Left colon (tissue), 2 donors: Measurements from ENCODE around the gene NR2E3. TPM values are rescaled to one million over a fixed set of nuclear protein-coding genes. Genes with fewer than 3 reads are reported as not detected.

Experiments used
- ATAC-seq: fragments of 200-7000 bp; cut with Tn5 transposase; one replicate; pipeline ENCODE4 v1.9.1; 2020; ENCODE audit warnings: mild to moderate bottlenecking, moderate library complexity
- DNase-seq, 2 donors: peaks; one replicate each; pipeline ENCODE4 v3.0.0-alpha.2; 2020
- intact Hi-C, 2 donors: fragments of 100-400 bp; cut with DNase I in 1 of 2; cut with micrococcal nuclease in 1 of 2; formaldehyde crosslinking; loops; one replicate each; pipeline versions ENCODE4 v1.11.2 to v1.14.0; 2022; cut with DNase I, micrococcal nuclease
- total RNA-seq, 2 donors: library from RNA; stranded (reverse); fragmentation: NEBNext Ultra II Directional; extraction: Animal tissue kit (Norgen Biotek cat#: 25700); gene quantifications; one replicate each; pipeline ENCODE4 v1.2.1, GENCODE V29; 2021
- donor health status: DM: no; HTN: no; CAD: no.
- donor health status: DM: yes; HTN: yes; CAD: no.

NR2E3 gene
- total RNA-seq, 2 donors from 2014 or later, result 0.20 to 0.67 TPM

DNA sequence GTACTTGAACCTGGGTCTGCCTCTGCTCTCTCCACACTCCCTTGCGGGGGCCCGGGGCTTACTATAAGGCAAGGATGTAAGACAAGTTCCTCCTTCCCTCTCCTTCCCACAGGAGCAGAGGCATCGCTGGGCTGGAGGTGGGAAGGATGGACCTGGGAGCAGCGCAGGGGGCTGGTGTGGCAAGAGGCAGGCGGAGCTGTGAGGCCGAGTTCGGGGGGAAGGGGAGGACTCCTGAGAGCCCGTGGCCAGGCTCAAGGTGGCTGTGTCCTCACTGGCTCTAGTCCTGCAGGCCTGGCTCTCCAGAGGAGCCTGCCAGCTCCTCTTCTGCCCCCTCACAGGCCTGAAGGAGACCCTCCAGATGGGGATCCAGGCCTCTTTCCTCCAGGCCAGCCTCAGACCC is 1.0 kb upstream of the NR2E3 start:
- DNase-seq (no peak), ATAC-seq (no peak)
- intact Hi-C loops, result loop anchor here in 1 of 2 donors (10.0 kb wide), 1 partner anchor 65 kb away; no protein-coding TSS in a partner anchor

GRCh38 chr15:71811036-71811736 is 832 bp downstream of the NR2E3 start:
- DNase-seq, result no peak
- ATAC-seq, result no peak
- intact Hi-C loops, result no loop called here

DNA sequence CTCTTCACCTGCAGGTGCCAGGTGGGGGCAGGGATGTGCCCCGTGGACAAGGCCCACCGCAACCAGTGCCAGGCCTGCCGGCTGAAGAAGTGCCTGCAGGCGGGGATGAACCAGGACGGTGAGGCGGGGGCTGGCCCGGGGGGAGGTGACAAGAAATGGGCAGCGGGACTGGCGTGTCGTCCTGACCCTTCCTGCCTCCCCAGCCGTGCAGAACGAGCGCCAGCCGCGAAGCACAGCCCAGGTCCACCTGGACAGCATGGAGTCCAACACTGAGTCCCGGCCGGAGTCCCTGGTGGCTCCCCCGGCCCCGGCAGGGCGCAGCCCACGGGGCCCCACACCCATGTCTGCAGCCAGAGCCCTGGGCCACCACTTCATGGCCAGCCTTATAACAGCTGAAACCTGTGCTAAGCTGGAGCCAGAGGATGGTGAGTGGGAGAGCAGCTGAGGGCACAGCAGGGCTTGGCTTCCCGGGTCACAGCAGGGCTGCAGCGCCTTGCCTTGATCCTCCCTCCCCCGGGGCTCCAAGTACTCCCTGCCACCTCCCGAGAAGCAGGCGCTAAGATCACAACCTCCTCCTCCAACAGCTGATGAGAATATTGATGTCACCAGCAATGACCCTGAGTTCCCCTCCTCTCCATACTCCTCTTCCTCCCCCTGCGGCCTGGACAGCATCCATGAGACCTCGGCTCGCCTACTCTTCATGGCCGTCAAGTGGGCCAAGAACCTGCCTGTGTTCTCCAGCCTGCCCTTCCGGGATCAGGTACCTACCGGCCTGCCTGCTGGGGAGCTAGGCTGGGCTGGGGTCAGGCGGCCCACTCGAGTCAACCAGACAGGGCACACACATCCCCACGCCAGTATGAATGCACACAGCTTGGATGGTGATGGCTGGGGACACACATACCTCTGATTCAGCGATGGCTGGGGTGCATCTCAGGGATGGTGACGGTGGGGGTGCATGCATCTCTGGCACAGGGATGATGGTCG is 1.7 kb downstream of the NR2E3 start:
- intact Hi-C loops, result no loop called here
- DNase-seq, result no peak
- ATAC-seq, result no peak

DNA sequence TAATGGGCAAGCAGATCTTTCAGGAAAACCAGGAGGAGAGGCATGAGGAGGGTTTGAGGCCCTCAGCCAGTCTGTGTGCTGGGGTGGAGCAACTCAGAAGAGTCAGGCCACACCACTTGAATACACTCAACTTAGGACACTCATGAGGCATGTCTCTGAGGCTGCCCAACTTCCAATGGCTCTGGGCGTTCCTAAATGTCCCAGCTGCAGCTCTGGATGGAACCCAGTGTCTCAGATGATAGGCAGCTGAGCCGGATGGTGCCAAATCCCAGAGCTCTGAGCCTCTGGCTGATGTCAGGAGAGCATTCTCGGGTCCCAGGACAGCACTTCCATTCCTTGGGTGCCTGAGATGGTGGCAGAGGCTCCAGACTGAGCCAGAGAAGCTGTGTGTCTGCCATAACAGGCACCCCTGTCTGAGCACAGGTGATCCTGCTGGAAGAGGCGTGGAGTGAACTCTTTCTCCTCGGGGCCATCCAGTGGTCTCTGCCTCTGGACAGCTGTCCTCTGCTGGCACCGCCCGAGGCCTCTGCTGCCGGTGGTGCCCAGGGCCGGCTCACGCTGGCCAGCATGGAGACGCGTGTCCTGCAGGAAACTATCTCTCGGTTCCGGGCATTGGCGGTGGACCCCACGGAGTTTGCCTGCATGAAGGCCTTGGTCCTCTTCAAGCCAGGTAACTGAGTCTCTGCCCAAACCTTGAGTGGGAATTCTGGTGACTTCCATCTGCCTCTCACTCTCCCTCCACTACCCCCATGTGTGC is 2.8 kb downstream of the NR2E3 start:
- DNase-seq, result peak in 1 of 2 donors; percentile 21
- ATAC-seq, result no peak
- intact Hi-C loops, result no loop called here

- intact Hi-C loops, result no loop called here
- no peak for ATAC-seq
- no peak for DNase-seq
Observed at GRCh38 chr15:71813723-71814470, 3.5 kb downstream of the NR2E3 start.

DNA sequence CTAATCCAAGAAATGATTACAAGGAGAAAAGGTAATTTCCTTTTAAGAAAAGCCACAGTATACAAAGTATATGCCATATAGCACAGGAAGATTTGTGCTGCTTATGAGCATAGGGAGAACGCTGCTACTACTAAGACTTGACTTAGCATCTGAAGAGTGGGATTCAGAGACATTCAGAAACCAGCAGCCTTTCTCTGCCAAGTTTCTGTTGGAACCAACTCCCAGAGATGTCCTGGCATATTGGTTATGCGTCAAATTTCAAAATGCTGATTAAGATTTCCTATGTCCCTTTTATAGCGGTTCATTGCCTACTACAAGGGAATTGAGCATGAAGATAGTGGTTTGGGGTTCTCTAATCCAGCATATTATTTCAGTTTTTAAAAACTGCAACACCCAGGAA is 4.9 kb downstream of the NR2E3 start:
- intact Hi-C loops, result no loop called here
- DNase-seq (no peak), ATAC-seq (no peak)

DNA sequence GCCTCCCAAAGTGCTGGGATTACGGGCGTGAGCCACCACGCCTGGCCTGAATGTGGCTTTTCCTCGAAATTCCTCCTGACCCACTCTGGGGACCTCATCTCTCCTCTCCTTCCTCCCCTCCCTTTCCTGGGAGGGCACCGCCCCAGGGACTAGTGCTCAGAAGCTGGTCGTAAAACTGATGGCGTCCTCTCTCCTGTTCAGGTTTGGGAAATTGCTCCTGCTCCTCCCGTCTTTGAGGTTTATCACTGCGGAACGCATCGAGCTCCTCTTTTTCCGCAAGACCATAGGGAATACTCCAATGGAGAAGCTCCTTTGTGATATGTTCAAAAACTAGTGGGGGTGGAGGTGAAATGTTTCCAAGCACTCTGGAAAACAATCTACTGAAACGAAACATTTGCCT is 7.0 kb downstream of the NR2E3 start:
- no peak for DNase-seq
- peak; percentile 18 for ATAC-seq
- intact Hi-C loops, result no loop called here

- ATAC-seq (no peak), DNase-seq (no peak)
- intact Hi-C loops, result no loop called here
Observed at GRCh38 chr15:71820127-71820526, 9.8 kb downstream of the NR2E3 start.

- ATAC-seq (no peak), DNase-seq (no peak)
- intact Hi-C loops, result no loop called here
Observed at GRCh38 chr15:71821547-71822129, 11.3 kb downstream of the NR2E3 start.

DNA sequence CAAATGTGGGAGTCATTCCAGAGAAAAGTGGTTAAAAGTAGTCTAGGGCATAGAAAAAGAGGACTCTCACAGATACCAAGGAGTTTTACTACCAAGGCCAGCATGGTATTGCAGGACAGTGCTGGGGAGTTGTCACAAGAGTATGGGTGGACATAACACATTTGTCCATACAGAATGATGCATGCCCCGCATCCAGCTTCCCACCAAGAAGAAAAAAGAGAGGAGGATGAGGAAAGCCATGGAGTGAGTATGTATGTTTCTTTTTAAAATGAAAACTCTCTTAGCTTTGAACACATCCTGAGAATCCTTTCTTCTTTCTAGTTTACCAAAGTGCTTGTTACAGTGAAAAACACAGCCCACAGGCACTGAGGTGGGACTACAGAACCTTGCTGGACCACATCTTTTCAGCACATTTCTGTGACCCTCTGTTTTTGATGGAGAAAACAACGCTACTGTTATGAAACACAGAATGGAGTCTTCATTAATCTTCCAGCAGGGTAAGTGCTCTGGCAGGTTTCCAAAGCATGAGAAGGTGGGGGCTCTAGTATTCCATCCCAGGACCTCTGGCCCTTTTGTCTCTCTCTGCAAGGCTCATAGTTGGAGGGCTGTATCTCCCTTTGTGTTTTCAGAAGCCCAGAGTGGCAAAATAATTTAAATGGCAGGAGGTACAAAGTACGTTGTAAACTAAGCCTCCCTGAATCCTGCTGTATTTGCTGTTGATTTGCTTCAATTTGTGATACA is 12.7 kb downstream of the NR2E3 start:
- ATAC-seq (no peak), DNase-seq (no peak)
- intact Hi-C loops, result no loop called here

GRCh38 chr15:71823801-71824200 is 13.4 kb downstream of the NR2E3 start:
- ATAC-seq, result no peak
- no peak for DNase-seq
- intact Hi-C loops, result no loop called here

DNA sequence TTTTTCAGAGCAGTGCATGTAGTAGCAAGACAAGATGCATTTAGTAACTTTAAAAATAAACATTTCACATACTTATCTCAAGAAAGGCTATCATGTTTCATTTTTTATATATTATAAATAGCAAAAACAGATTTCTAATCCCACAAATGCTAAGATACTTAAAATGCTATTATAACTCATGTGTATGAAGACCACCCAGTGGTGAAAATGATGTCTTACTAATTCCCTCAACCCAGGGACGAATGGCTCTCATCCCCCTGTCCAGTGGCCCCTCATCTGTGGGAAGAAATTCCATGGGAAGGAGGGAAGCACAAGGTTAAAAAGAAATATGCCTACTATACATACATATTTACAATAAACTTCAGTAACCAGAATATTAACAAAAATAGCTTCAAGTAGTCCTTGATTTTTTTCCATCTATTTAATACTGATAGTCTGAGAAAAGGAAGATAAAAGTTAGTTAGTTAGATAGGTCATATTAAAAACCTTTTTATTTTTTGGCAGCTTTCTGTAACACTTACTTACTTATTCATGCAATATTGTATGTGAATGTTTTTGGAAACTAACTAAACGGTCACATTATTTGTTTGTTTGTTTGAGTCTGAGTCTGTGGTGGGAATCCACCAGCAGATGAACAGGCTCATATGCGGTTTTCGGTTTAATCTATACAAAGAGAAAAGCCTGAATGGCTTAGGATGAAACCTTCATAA is 14.8 kb downstream of the NR2E3 start:
- intact Hi-C loops, result no loop called here
- DNase-seq (no peak), ATAC-seq (no peak)

DNA sequence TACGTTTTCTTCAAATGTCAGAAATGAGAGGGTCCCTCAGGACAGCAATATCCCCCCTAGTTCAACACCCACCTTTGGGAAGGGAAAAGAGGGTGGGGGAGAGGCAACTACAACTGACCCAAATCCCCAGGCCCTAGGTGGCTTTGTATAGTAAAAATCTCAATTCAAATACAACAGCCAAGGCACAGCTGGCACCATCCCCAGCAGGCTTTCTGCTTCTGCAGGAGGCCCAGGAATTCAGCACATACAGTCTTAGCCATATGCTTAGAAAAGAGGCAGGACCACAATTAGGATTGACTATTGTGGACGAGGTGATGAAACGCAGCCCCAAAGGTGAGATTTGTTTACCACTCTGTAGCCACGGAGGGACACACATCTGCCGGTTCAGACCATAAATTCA is 15.8 kb downstream of the NR2E3 start:
- DNase-seq (no peak), ATAC-seq (no peak)
- intact Hi-C loops, result no loop called here

DNA sequence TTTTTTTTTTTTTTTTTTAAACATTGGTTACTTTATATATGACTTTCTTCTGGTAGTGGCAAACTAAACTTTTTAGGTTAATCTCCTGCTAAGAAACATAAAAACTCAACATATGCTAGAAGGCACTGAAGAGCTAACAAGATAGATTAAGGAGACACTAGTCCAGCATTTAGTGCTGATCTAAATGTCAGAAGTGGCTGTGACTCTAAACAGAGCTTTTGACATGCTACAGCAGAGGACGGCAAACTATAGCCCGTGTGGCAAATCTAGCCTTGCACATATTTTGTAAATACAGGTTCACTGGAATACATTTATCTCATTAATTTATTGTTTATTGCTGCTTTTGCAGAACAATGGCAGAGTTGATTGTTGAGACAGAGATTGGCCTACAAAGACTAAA is 20.6 kb downstream of the NR2E3 start:
- intact Hi-C loops, result no loop called here
- ATAC-seq, result no peak
- no peak for DNase-seq

DNA sequence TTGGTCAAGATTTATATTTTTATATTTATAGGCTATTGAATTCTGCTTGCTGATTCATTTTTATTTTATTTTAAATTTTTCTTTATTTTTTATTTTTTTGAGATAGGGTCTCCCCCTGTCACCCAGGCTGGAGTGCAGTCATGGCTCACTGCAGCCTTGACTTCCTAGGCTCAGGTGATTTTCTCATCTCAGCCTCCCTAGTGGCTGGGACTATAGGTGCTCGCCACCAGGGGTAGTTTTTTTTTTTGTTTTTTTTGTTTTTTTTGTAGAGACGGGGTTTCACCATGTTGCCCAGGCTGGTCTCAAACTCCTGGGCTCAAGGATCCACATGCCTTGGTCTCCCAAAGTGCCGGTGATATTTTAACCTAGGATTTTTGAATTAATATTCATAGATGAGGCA is 31.2 kb downstream of the NR2E3 start:
- intact Hi-C loops, result no loop called here
- ATAC-seq (no peak), DNase-seq (no peak)

- DNase-seq (no peak), ATAC-seq (no peak)
- intact Hi-C loops, result no loop called here
Observed at GRCh38 chr15:71844916-71845315, 34.6 kb downstream of the NR2E3 start.

GRCh38 chr15:71853543-71853942 is 43.2 kb downstream of the NR2E3 start:
- intact Hi-C loops, result no loop called here

More at GRCh38 chr15:71853543-71853942, 43.2 kb downstream of the NR2E3 start:
- ATAC-seq, result no peak
- DNase-seq, result no peak
